HG03432 (cell line): ENCODE results near the gene ADD3.

Source experiments
- ATAC-seq: cut with Tn5 transposase; IDR thresholded peaks from one replicate; pipeline ENCODE4 v1.9.1; 2021; ENCODE audit warnings: mild to moderate bottlenecking, moderate library complexity; ENCODE audit not compliant: unreplicated experiment

Gene ADD3

GRCh38 chr10:110059925-110060324, 52.1 kb downstream of the ADD3 start:
- ATAC-seq, result peak; percentile 59

DNA sequence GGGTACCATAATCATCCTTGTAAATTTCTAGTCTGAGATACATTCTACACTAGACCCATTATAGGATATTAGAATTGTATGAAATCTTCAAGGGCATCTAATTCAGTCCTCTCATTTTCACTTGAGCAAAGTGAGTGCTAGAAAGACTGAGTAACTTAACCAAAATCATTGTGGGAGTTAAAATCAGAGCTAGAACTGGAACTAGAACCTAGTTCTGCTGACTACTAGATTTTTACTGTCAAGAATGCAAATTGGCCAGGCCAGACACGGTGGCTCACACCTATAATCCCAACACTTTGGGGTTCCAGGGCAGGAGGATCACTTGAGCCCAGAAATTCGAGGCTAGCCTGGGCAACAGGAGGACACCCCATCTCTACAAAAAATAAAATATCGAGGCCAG, 53.9 kb downstream of the ADD3 start:
- ATAC-seq, result no peak

- no peak for ATAC-seq
These were observed 57.5 kb downstream of the ADD3 start for GRCh38 chr10:110065269-110065668.

GRCh38 chr10:110067960-110068770, 60.4 kb downstream of the ADD3 start:
- peak; percentile 69 for ATAC-seq

DNA sequence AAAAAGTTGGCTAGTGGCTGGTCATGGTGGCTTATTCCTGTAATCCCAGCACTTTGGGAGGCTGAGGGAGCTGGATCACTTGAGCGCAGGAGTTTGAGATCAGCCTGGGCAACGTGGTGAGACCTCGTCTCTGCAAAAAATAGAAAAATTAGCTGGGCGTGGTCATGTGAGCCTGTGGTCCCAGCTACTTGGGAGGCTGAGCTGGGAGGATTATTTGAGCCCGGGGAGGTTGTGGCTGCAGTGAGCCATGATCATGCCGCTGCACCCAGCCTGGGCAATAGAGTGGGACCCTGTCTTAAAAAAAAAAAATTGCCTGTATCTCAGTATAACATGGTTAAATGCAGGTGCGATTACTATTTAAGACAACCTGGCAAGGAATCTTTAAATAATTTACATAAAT, 61.0 kb downstream of the ADD3 start:
- ATAC-seq, result no peak

- ATAC-seq, result peak; percentile 63
These were observed 61.8 kb downstream of the ADD3 start for GRCh38 chr10:110069502-110069982.

GRCh38 chr10:110073896-110074295, 66.1 kb downstream of the ADD3 start:
- ATAC-seq, result no peak

GRCh38 chr10:110074298-110074697, 66.5 kb downstream of the ADD3 start:
- peak; percentile 15 for ATAC-seq

DNA sequence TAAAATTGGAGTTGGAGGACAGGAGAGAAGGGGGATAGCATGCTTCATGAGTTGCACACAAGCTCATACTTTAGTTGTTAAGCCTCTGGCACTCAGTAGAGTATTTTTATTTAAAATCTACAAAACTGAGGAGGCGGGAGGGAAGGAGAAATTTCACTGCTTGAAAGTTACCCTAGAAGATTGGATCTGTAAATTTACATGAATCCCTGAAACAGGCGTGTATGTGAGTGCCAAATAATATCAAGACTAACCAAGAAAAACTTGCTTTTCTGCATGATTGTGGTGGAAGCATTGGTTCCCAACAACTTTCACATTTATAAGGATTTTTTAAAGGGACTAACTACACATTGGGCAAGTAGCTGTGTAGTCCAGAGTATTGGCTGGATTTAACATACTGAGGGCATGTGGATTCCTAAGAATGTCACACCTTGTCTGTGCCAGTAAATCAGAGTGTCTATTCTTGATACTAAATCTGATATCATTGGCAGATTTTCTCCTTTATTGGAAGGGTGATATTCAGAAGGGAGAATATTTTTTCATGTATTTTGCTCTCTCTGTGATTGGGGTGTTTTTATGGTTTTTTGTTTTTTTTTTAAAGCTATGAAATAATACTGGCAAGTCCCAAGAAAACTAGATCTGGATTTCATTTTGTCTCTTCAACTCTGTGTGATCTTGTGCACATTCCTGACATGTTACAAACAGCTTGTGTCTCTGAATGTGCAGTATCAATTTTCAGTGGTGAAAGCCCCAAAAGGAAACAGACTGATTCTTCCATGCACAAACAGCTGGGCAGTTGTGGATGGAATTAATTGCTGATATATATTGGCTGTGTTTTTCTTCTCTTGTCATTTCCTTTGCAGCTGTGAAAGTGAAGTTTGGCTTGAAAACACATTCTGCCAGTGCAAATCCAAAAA, 67.2 kb downstream of the ADD3 start:
- no peak for ATAC-seq

GRCh38 chr10:110075686-110076085, 67.9 kb downstream of the ADD3 start:
- no peak for ATAC-seq

GRCh38 chr10:110076559-110077318, 69.0 kb downstream of the ADD3 start:
- peak; percentile 84 for ATAC-seq

- peak; percentile 26 for ATAC-seq
These were observed 69.8 kb downstream of the ADD3 start for GRCh38 chr10:110077436-110078130.

DNA sequence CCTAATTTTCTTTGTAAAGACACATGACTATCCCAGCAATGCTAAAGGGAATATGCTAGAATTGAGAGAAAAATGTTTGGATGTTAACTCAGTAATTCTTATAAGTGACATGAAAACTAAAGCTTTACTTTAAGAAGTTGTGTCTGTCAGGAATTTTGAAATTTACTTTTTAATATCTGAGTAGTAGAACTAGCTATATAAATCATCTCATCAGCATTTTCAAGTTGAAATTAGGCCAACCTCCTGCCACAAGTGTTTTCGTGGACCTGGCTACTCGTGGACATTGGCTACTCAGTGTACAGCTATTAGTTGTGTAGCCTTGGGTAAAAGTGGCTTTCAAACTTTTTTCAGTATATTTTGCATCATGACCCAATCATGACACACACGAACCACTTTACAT, 70.5 kb downstream of the ADD3 start:
- ATAC-seq, result no peak

DNA sequence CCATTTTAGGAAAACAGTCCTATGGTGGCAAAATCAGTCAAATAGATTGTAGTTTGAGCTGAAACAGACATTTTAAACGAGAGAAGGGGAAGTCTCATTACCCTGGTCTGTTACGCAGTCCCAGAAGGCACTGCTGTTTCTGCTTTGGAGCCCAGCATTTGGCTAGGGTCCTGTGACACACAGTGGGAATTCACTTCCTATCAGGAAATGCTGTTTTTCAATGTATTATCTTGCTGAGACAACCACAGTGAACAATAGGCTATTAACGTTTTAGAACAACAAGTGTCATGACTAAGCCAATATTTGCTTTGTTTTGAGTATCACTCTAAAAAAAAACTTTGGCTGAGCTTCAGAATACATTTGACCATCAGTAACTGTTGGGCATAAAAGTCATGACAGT, 74.1 kb downstream of the ADD3 start:
- no peak for ATAC-seq

- no peak for ATAC-seq
These were observed 76.1 kb downstream of the ADD3 start for GRCh38 chr10:110083884-110084283.

DNA sequence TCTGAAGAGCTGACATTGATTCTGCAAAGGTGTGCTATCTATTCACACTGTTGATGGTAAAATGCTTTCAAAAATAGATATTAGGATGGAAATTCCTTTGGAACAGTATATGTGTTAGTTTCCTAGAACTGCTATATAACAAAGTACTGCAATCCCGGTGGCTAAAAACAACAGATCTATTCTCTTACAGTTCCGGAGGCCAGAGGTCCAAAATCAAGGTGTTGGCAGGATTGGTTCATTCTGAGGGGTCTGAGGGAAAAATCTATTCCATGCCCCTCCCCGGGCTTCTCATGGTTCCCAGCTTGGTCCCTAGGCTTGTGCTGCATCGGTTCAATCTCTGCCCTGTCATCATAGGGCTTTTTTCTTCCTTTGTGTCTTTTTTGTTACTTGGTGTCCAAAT, 79.9 kb downstream of the ADD3 start:
- ATAC-seq, result no peak

- no peak for ATAC-seq
These were observed 80.8 kb downstream of the ADD3 start for GRCh38 chr10:110088367-110089104.

- no peak for ATAC-seq
These were observed 84.0 kb downstream of the ADD3 start for GRCh38 chr10:110091830-110092229.

DNA sequence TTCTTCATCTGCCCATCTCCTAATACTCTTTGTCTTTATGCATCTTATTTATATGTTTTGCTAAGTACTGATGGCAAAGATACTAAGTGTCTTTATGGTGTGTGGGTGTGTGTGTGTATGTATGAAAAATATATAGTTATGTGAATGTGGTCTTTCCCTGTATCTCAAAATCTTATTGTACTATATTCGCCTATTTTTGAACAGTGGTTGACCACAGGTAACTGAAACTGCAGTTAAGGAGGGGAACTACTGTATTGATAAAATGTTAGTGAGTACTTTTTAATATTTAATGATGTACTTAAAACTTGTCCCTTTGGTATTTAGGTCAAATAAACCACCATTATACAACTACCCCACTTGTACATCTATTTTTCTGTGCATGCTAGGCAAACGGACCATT, 85.9 kb downstream of the ADD3 start:
- ATAC-seq, result peak; percentile 53

DNA sequence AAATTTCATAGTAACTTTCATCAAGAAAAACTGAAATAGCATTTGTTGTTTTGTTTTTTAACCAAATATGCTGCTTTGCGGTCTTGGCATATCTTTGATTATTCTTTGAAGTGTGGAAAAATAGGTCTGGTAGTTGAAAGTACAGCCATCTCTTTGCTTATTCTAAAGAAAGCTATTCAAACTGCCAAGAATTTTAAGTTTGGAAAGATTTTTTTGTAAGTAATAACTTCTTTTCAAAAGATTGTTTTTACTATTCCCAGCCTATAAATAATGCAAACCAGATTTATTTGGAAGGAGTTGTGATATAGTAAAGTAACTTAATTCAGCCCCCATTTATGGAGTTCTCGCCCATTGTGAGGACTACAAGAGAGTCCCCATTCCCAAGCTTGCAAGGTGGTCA, 87.0 kb downstream of the ADD3 start:
- ATAC-seq, result no peak
